Liver (tissue), 9 donors: ENCODE data around the gene PKHD1. TPM values are rescaled to one million over a fixed set of nuclear protein-coding genes. Genes with fewer than 3 reads are reported as not detected.
A peak's percentile ranks its signal among the peaks of the same experiment; 100 is the strongest.

Experiments used
- DNase-seq: peaks from one replicate; pipeline ENCODE4 v3.0.0-alpha.2; 2017; ENCODE audit warnings: low spot score
- H3K27ac ChIP-seq, 2 donors: one replicate each; pipeline ENCODE4 v1.7.0; 2013; ENCODE audit warnings: inconsistent platforms in 2 of 2, low read length in 2 of 2, control low read depth in 1 of 2, low read depth in 1 of 2, mild to moderate bottlenecking in 1 of 2
- H3K27me3 ChIP-seq, 4 donors: one replicate each; pipeline versions ENCODE4 v1.6.1 to v1.7.0; 2013; ENCODE audit warnings: low read length in 3 of 4, inconsistent platforms in 1 of 4, mild to moderate bottlenecking in 1 of 4, moderate library complexity in 1 of 4; ENCODE audit not compliant: control insufficient read depth in 4 of 4, insufficient read depth in 4 of 4
- H3K36me3 ChIP-seq, 4 donors: one replicate each; pipeline versions ENCODE4 v1.6.1 to v1.7.0; 2013; ENCODE audit warnings: low read length in 3 of 4, mild to moderate bottlenecking in 3 of 4, low read depth in 1 of 4, moderate library complexity in 1 of 4; ENCODE audit not compliant: control insufficient read depth in 4 of 4, insufficient read depth in 3 of 4
- H3K4me1 ChIP-seq, 4 donors: one replicate each; pipeline versions ENCODE4 v1.6.1 to v1.7.0; 2013; ENCODE audit warnings: low read length in 3 of 4, mild to moderate bottlenecking in 3 of 4, moderate library complexity in 1 of 4; ENCODE audit not compliant: control insufficient read depth in 4 of 4, insufficient read depth in 4 of 4
- H3K4me3 ChIP-seq, 3 donors: one replicate each; pipeline versions ENCODE4 v1.6.1 to v1.7.0; 2013; ENCODE audit warnings: low read length in 3 of 3, control low read depth in 1 of 3, low read depth in 1 of 3, mild to moderate bottlenecking in 1 of 3
- H3K9ac ChIP-seq, 2 donors: one replicate each; pipeline ENCODE4 v1.7.0; 2013; ENCODE audit warnings: low read length in 2 of 2, mild to moderate bottlenecking in 2 of 2, moderate library complexity in 2 of 2, control low read depth in 1 of 2, low read depth in 1 of 2
- H3K9me3 ChIP-seq, 4 donors: one replicate each; pipeline versions ENCODE4 v1.6.1 to v1.7.0; 2013; ENCODE audit warnings: low read length in 3 of 4; ENCODE audit not compliant: control insufficient read depth in 4 of 4
- ATF3 ChIP-seq: IDR thresholded peaks from 2 replicates; pipeline ENCODE4 v1.6.1; 2016; ENCODE audit warnings: antibody characterized with exemption
- CTCF ChIP-seq: fragments of 150-350 bp; IDR thresholded peaks from 2 replicates; pipeline ENCODE4 v1.5.1; 2017; ENCODE audit warnings: improper control_type of control experiment, low read depth, low read length; ENCODE audit not compliant: missing input control
- EGR1 ChIP-seq, 2 donors: IDR thresholded peaks; 2 replicates each; pipeline ENCODE4 v1.6.1; 2016 to 2018; ENCODE audit warnings: antibody characterized with exemption in 2 of 2, low read depth in 2 of 2
- FOXA1 ChIP-seq: IDR thresholded peaks from 2 replicates; pipeline ENCODE4 v1.6.1; 2016; ENCODE audit warnings: antibody characterized with exemption
- FOXA2 ChIP-seq: IDR thresholded peaks from 2 replicates; pipeline ENCODE4 v1.6.1; 2016; ENCODE audit warnings: antibody characterized with exemption
- GABPA ChIP-seq, 2 donors: IDR thresholded peaks in 1 of 2; conservative IDR thresholded peaks in 1 of 2; 2 replicates each; pipeline ENCODE4 v1.6.1; 2016; ENCODE audit warnings: antibody characterized with exemption in 2 of 2, mild to moderate bottlenecking in 1 of 2, moderate library complexity in 1 of 2
- HNF4A ChIP-seq, 2 donors: conservative IDR thresholded peaks; 2 replicates each; pipeline ENCODE4 v1.6.1; 2016; ENCODE audit warnings: antibody characterized with exemption in 2 of 2, mild to moderate bottlenecking in 2 of 2
- HNF4G ChIP-seq: IDR thresholded peaks from 2 replicates; pipeline ENCODE4 v1.6.1; 2016; ENCODE audit warnings: antibody characterized with exemption
- JUND ChIP-seq, 2 donors: IDR thresholded peaks; 2 replicates each; pipeline ENCODE4 v1.6.1; 2016; ENCODE audit warnings: antibody characterized with exemption in 2 of 2
- MAX ChIP-seq: IDR thresholded peaks from 2 replicates; pipeline ENCODE4 v1.6.1; 2016; ENCODE audit warnings: antibody characterized with exemption
- NR2F2 ChIP-seq: IDR thresholded peaks from 2 replicates; pipeline ENCODE4 v1.6.1; 2016; ENCODE audit warnings: antibody characterized with exemption
- RAD21 ChIP-seq, 2 donors: IDR thresholded peaks; 2 replicates each; pipeline ENCODE4 v1.6.1; 2016; ENCODE audit warnings: antibody characterized with exemption in 2 of 2, mild to moderate bottlenecking in 2 of 2
- REST ChIP-seq: IDR thresholded peaks from 2 replicates; pipeline ENCODE4 v1.6.1; 2016; ENCODE audit warnings: antibody characterized with exemption, mild to moderate bottlenecking
- RXRA ChIP-seq, 2 donors: IDR thresholded peaks; 2 replicates each; pipeline ENCODE4 v1.6.1; 2017 to 2018; ENCODE audit warnings: antibody characterized with exemption in 2 of 2, mild to moderate bottlenecking in 1 of 2
- SP1 ChIP-seq: IDR thresholded peaks from 2 replicates; pipeline ENCODE4 v1.6.1; 2018; ENCODE audit warnings: antibody characterized with exemption, mild to moderate bottlenecking
- TAF1 ChIP-seq: conservative IDR thresholded peaks from 2 replicates; pipeline ENCODE4 v1.6.1; 2016; ENCODE audit warnings: antibody characterized with exemption, mild to moderate bottlenecking
- YY1 ChIP-seq: IDR thresholded peaks from 2 replicates; pipeline ENCODE4 v1.6.1; 2016; ENCODE audit warnings: antibody characterized with exemption, mild to moderate bottlenecking
- ZBTB33 ChIP-seq: IDR thresholded peaks from 2 replicates; pipeline ENCODE4 v1.6.1; 2016; ENCODE audit warnings: antibody characterized with exemption
- WGBS: extraction: QIAGEN DNeasy Blood & Tissue Kit; methylation state at CpG from one replicate; pipeline ENCODE4 v1.1.7; 2013; 5-methylcytosine and 5-hydroxymethylcytosine counted together
- polyA plus RNA-seq, 2 donors: library from polyadenylated mRNA; stranded (reverse) in 1 of 2; unstranded in 1 of 2; fragments of 200-250 nt in 1 of 2; fragments of >200 nt in 1 of 2; fragmentation: Nextera tagmentation in 1 of 2; extraction: Ambion mirVana in 1 of 2; gene quantifications; one replicate each; pipeline versions ENCODE4 v1.2.1 to v1.2.3, GENCODE V29; 2013 to 2015
- total RNA-seq, 2 donors: library from RNA; depleted of rRNA; stranded (reverse); fragments of >200 nt; gene quantifications; one replicate each; pipeline ENCODE4 v1.2.3, GENCODE V29; 2014
- donor health status: healthy.
- donor health status: healthy.
- donor health status: healthy.
- donor health status: healthy.
- donor health status: healthy.

The PKHD1 gene
- total and polyA plus RNA-seq, 4 donors, result 0.45 to 10.6 (median 3.2) TPM

- WGBS, result 48% methylated on average over 12 of the region's 12 CpGs
- no peak for DNase-seq
- H3K4me3 ChIP-seq, result no peak overlapping the region
Observed at GRCh38 chr6:52024451-52025068, 62.9 kb downstream of the PKHD1 start.

GRCh38 chr6:52022675-52023074 is 64.7 kb downstream of the PKHD1 start:
- WGBS, result 83% methylated on average over 3 of the region's 3 CpGs
- Histone ChIP-seq H3K4me3 (no peak overlapping the region), H3K36me3 (no peaks in the 10 kb centered on the region), H3K4me1 (peaks cover 0 to 27% (median 20%) of the 10 kb centered on the region in 4 donors), H3K27me3 (no peaks in the 10 kb centered on the region), H3K9me3 (no peaks in the 10 kb centered on the region), H3K9ac (no peak overlapping the region), H3K27ac (no peak overlapping the region)
- DNase-seq, result no peak
- no peak for TF ChIP-seq REST
- TF ChIP-seq HNF4G, result no peak
- no peak for TF ChIP-seq SP1
- TF ChIP-seq ZBTB33, result no peak
- TF ChIP-seq TAF1, result no peak
- no peak for TF ChIP-seq JUND (IDR thresholded peaks at IDR 0.05)
- no peak for TF ChIP-seq HNF4A (conservative IDR thresholded peaks at IDR 0.05)
- no peak for TF ChIP-seq NR2F2
- no peak for TF ChIP-seq MAX
- no peak for TF ChIP-seq FOXA2
- TF ChIP-seq RXRA (IDR thresholded peaks at IDR 0.05), result no peak
- TF ChIP-seq ATF3, result no peak
- no peak for TF ChIP-seq GABPA (IDR thresholded peaks at IDR 0.05 in 1 of 2, conservative IDR thresholded peaks at IDR 0.05 in 1 of 2)
- no peak for TF ChIP-seq RAD21 (IDR thresholded peaks at IDR 0.05)
- no peak for TF ChIP-seq EGR1 (IDR thresholded peaks at IDR 0.05; ENCODE audit: low read depth in 2 of 2)
- no peak for TF ChIP-seq FOXA1
- no peak for TF ChIP-seq YY1
- no peak for TF ChIP-seq CTCF

More at GRCh38 chr6:52024451-52025068, 62.9 kb downstream of the PKHD1 start:
- Histone ChIP-seq H3K4me1 (peaks cover 0 to 20% (median 12%) of the 10 kb centered on the region in 4 donors), H3K27ac (peak overlapping the region in 1 of 2 donors; percentile 37), H3K9me3 (no peaks in the 10 kb centered on the region), H3K27me3 (no peaks in the 10 kb centered on the region), H3K9ac (no peak overlapping the region), H3K36me3 (no peaks in the 10 kb centered on the region)
- TF ChIP-seq JUND (IDR thresholded peaks at IDR 0.05), result peak in 1 of 2 donors; percentile 26
- no peak for TF ChIP-seq FOXA1
- TF ChIP-seq HNF4A (conservative IDR thresholded peaks at IDR 0.05), result peak; percentile 68 to 70
- peak; percentile 47 to 67 for TF ChIP-seq RXRA (IDR thresholded peaks at IDR 0.05)
- TF ChIP-seq SP1, result peak; percentile 66
- TF ChIP-seq ATF3, result no peak
